HG03342 (cell line): Measurements from ENCODE around the gene ZBTB12.
"Not testable (repeated sequence)": the region's sequence is repeated elsewhere in the genome, so short reads cannot be mapped to it uniquely, and the experiment has no call there.

Source experiments
- ATAC-seq: cut with Tn5 transposase; IDR thresholded peaks from one replicate; pipeline ENCODE4 v1.9.1; 2021; ENCODE audit warnings: mild to moderate bottlenecking, moderate library complexity; ENCODE audit not compliant: unreplicated experiment

ZBTB12 gene

GRCh38 chr6:31851980-31852718 lies 49.7 kb downstream of the ZBTB12 start:
- not testable (repeated sequence) for ATAC-seq

- no peak for ATAC-seq
These were observed 50.4 kb downstream of the ZBTB12 start for GRCh38 chr6:31851485-31851832.

GRCh38 chr6:31850765-31851484 lies 51.0 kb downstream of the ZBTB12 start:
- no peak for ATAC-seq
